ENCODE results near the gene SNX25. TPM values are rescaled to one million over a fixed set of nuclear protein-coding genes. Genes with fewer than 3 reads are reported as not detected.
A peak's percentile ranks its signal among the peaks of the same experiment; 100 is the strongest.

SNX25 gene
- total RNA-seq, 1 donor from 2014 or later, result 74.7 TPM

DNA sequence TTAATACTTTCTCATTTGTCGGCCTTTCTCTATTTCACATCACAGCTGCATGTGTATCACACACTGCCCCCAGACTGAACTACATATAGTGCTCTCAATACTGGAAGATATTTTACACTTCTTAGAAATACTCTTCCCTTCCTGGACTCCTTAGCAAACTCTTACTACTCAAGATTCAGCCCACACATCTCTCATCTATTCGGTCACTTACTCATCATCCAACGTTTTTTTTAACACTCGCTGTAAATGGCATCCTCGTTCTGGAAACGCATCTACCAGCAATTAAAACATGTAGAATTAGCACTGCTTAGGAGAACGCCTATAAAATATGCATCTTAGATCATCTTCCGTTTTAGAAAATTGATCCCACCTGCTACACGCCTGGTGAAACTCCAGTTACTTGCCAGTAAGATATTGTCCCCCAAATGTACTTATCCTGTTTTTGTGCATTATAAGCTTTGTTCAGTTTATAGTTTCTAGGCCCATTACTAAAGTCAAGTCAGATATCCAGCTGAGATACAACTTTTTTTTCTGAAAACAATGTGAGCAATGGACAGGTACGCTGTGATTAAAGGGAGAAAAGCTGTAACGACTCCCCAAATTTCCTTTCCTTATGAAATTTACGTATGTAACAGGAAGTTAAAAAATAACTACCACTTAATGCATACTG, 185.3 kb downstream of the SNX25 start:
- H3K9me3 ChIP-seq, result no peaks in the 10 kb centered on the region
- DNase-seq, result no peak
- ATAC-seq, result no peak
- peaks cover 25% of the 10 kb centered on the region for H3K4me1 ChIP-seq
- intact Hi-C loops (cut with DNase I), result no loop called here
- peak overlapping the region; percentile 86 for H3K4me3 ChIP-seq
- peaks cover 10% of the 10 kb centered on the region for H3K36me3 ChIP-seq
- peak overlapping the region; percentile 99 for H3K27ac ChIP-seq
- TF ChIP-seq CTCF (IDR thresholded peaks at IDR 0.05), result no peak
- H3K27me3 ChIP-seq (ENCODE audit: low read depth), result no peaks in the 10 kb centered on the region

DNA sequence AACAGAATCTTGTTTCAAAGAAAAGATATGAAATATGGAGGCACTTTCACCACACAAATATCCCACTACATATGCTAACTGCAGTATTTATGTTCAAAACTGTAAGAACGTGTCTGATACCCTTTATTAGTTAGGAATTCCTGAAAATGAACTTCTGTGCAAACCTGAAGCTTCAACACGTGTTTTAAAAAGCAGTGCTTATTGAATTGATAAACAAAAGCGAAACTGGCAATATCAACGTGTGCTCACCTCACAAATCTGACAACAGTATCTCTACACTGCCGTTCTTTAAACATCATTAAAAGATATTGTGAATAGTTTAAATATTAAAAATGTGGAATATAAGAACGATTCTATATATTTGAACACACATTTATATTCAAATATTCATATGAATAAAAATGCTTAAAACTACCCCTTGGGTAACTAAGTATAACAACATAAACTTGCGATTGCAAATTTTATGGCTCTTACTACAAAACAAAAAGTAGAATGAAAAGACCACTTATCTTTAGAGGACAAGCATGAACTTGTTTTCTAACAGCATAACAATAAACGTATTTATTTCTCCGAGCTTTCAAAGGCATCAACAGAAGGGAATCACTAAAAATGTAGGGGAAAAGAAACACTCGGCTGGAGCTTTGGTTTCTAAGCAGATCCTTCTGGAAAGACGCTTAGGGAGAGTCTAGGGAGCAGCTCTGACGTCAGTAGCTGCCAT, 186.0 kb downstream of the SNX25 start, which contains the start of gene LRP2BP:
TSS of gene LRP2BP (minus strand) at position 687 of the 718 bp plus-strand sequence. CDS start 17,738 bp downstream, outside the sequence.
- DNase-seq, result no peak
- TF ChIP-seq CTCF (IDR thresholded peaks at IDR 0.05), result no peak
- H3K4me1 ChIP-seq, result peaks cover 25% of the 10 kb centered on the region
- no peaks in the 10 kb centered on the region for H3K9me3 ChIP-seq
- intact Hi-C loops (cut with DNase I), result no loop called here
- no peaks in the 10 kb centered on the region for H3K27me3 ChIP-seq (ENCODE audit: low read depth)
- peak within 1 kb of the TSS; percentile 99 for H3K27ac ChIP-seq
- peak within 1 kb of the TSS; percentile 86 for H3K4me3 ChIP-seq
- no peak for ATAC-seq
- peaks cover 17% of the 10 kb centered on the region for H3K36me3 ChIP-seq

DNA sequence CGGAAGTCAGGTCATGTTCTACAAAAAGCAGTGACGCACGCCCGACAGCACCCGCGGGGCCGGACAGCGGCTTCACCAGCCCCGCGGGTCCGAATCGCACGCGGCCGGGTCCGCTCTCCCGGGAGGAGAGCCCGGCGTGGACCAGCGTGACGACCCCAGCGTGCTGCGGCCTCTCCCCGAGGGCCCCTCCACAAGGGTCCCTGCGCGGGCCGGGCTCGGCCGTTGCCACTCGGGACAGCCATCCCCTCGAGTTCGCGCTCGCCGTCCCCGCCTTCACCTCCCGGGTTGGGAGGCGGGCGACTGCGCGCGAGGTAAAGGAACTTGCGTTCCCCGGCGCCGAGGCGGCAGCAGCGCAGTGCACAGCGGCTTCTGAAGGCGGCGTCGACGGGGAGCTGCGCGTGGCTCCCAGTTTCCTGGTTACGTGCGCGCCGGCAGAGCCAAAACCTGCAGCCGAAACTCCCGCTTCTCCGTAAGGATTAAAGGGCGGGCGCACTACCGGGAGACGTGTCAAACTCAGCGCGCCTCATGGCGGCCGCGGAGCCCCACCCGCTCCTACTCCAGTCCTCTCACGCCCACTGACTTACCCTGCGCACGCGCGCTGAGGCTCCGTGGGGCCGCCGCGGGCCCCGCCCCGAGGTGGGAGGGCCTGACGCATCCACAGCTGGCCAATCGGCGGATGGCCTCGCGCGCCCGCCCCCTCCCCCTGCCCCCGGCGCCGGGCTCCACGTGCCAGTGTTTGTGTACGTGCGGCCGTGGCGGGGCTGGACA, 186.7 kb downstream of the SNX25 start:
- peaks cover 24% of the 10 kb centered on the region for H3K36me3 ChIP-seq
- DNase-seq, result peak; percentile 97
- no peaks in the 10 kb centered on the region for H3K9me3 ChIP-seq
- TF ChIP-seq CTCF (IDR thresholded peaks at IDR 0.05), result no peak
- intact Hi-C loops (cut with DNase I), result no loop called here
- no peaks in the 10 kb centered on the region for H3K27me3 ChIP-seq (ENCODE audit: low read depth)
- H3K4me1 ChIP-seq, result peaks cover 25% of the 10 kb centered on the region
- H3K27ac ChIP-seq, result peak overlapping the region; percentile 99
- peak overlapping the region; percentile 86 for H3K4me3 ChIP-seq
- peak; percentile 97 to 98 for ATAC-seq

DNA sequence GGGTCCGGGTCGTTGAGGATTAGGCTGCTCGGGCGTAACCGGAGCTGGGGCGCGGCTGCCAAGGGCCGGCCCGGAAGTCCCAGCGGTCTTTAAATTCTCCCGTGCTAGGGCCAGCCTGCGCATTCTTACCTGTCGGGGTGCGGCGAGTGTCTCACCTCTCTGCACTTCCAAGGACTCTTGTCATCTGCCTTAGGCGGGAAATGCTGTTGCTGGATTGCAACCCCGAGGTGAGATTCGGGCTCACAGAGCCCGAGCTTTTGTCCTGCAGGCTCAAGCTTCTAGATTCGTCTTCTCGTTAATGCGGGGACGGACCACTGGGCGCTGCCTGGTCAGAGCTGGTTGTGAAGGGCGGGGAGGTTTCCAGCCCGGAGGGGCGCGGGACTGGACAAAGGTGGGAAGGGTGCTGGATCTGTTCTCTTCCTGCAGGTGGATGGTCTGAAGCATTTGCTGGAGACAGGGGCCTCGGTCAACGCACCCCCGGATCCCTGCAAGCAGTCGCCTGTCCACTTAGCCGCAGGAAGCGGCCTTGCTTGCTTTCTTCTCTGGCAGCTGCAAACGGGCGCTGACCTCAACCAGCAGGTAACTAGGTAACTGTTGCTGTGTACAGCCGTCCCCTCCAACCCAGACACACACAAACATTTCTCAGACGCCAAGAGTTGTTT, 187.5 kb downstream of the SNX25 start, which contains the start of gene ANKRD37:
TSS of gene ANKRD37 (plus strand) at position 118 of the 662 bp plus-strand sequence. CDS start at position 201, 83 bp downstream.
- Histone ChIP-seq H3K36me3 (peaks cover 31% of the 10 kb centered on the region), H3K4me3 (peak within 1 kb of the TSS; percentile 86), H3K4me1 (peaks cover 25% of the 10 kb centered on the region), H3K9me3 (no peaks in the 10 kb centered on the region), H3K27ac (peak within 1 kb of the TSS; percentile 99), H3K27me3 (ENCODE audit: low read depth) (no peaks in the 10 kb centered on the region)
- intact Hi-C loops (cut with DNase I), result no loop called here
- ATAC-seq (peak; percentile 57 to 67), DNase-seq (peak; percentile 77)
- TF ChIP-seq CTCF (IDR thresholded peaks at IDR 0.05), result no peak

DNA sequence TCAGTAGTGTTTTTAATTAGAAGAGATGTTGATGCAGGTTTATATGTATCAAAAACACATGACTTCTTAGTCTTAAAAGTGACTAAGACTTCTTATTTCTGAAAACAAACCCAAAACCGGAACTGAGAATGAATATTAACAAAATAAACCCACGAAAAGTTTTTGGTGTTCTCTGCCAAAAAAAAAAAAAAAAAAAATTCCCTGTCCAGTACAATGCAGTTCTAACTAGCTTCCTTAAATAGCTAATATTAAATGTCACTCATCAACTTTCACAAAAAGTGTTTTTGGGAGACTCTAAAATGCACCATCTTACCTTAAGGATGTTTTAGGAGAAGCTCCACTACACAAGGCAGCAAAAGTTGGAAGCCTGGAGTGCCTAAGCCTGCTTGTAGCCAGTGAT, 189.2 kb downstream of the SNX25 start:
- no peak overlapping the region for H3K27ac ChIP-seq
- TF ChIP-seq CTCF (IDR thresholded peaks at IDR 0.05), result no peak
- H3K4me3 ChIP-seq, result no peak overlapping the region
- no peak for DNase-seq
- H3K9me3 ChIP-seq, result no peaks in the 10 kb centered on the region
- peaks cover 48% of the 10 kb centered on the region for H3K36me3 ChIP-seq
- H3K27me3 ChIP-seq (ENCODE audit: low read depth), result no peaks in the 10 kb centered on the region
- ATAC-seq, result no peak
- intact Hi-C loops (cut with DNase I), result no loop called here
- H3K4me1 ChIP-seq, result peaks cover 25% of the 10 kb centered on the region

All from lower lobe of right lung (tissue), 2 donors.